AG09319 (cell line): Measurements from ENCODE around the gene SDHAF4.
"Not testable (repeated sequence)": the region's sequence is repeated elsewhere in the genome, so short reads cannot be mapped to it uniquely, and the experiment has no call there.

Source experiments
- DNase-seq: peaks from one replicate; pipeline ENCODE4 v3.0.0-alpha.2; 2010; ENCODE audit warnings: low read depth; ENCODE audit errors: extremely low read depth
- TF ChIP-seq, protein P1 (sequence below): IDR thresholded peaks from 2 replicates; pipeline ENCODE4 v1.5.1; 2011; ENCODE audit warnings: low read depth, mild to moderate bottlenecking, inconsistent platforms, low read length, moderate library complexity

Gene SDHAF4

DNA sequence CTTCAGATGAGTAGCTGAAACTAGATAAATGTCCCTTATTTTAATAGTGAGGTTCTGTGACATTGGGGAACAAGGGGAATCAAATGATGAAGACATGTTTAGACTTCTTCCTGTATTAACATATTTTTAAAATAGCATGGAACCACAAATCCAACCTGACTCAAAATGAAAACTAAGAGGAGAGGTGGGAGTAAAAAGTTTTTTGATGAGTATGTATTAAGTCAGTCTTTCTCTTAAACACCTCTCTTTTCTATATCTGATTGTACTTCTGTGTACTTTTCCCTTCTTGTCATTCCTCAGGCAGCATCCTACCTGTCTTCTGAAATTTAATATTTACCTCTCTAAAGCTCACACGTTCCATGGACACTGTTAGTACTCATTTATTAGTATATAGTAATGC lies 8.7 kb upstream of the SDHAF4 start:
- TF ChIP-seq, protein P1, sequence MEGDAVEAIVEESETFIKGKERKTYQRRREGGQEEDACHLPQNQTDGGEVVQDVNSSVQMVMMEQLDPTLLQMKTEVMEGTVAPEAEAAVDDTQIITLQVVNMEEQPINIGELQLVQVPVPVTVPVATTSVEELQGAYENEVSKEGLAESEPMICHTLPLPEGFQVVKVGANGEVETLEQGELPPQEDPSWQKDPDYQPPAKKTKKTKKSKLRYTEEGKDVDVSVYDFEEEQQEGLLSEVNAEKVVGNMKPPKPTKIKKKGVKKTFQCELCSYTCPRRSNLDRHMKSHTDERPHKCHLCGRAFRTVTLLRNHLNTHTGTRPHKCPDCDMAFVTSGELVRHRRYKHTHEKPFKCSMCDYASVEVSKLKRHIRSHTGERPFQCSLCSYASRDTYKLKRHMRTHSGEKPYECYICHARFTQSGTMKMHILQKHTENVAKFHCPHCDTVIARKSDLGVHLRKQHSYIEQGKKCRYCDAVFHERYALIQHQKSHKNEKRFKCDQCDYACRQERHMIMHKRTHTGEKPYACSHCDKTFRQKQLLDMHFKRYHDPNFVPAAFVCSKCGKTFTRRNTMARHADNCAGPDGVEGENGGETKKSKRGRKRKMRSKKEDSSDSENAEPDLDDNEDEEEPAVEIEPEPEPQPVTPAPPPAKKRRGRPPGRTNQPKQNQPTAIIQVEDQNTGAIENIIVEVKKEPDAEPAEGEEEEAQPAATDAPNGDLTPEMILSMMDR = no peak
- DNase-seq = no peak

DNA sequence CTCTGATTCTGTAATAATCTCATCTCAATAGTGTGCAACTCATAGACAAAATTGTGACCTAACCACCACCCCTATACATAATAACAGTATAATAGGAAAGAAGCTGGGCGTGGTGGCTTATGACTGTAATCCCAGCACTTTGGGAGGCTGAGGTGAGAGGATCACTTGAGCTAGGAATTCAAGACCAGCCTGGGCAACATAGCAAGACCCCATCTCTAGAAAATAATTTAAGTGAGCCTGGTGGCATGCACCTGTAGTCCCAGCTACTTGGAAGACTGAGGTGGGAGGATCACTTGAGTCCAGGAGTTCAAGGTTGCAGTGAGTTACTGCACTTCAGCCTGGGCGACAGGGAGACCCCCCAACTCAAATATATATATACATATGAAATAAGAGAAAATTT lies 4.3 kb upstream of the SDHAF4 start:
- not testable (repeated sequence) for DNase-seq

DNA sequence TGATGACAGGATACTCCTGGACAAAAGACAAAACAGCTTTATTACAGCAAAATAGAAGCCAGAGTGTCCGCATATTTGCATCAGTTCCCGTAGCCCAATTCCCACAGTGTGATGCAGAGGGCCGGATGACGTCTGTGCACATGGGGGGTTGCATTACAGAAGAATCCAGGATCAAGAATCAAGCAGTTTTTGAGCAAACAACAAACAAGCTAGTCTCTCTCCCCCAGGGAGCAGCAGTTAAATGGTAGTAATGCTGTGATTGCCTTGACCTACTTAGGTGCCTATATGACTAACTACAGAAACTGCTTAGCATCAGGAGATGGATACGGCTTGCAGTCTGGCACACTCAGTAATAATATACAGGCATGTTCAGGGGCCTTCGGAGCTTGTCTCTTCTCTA lies 3.2 kb upstream of the SDHAF4 start:
- TF ChIP-seq, protein P1 = no peak
- DNase-seq = no peak

DNA sequence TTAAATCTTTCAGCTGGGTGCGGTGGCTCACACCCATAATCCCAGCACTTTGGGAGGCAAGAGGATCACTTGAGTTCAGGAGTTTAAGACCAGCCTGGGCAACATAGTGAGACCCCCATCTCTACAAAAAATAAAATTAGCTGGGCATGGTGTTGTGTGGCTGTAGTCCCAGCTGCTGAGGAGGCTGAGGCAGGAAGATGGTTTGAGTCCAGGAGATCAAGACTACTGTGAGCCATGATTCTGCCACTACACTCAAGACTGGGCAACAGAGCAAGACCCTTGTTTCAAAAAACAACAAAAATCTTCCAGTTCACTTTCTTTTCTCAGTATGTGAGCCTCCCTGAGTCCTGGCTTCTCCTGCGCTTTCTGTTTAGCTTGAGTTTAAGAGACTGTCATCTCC lies 7.9 kb downstream of the SDHAF4 start:
- TF ChIP-seq, protein P1 = no peak
- no peak for DNase-seq

DNA sequence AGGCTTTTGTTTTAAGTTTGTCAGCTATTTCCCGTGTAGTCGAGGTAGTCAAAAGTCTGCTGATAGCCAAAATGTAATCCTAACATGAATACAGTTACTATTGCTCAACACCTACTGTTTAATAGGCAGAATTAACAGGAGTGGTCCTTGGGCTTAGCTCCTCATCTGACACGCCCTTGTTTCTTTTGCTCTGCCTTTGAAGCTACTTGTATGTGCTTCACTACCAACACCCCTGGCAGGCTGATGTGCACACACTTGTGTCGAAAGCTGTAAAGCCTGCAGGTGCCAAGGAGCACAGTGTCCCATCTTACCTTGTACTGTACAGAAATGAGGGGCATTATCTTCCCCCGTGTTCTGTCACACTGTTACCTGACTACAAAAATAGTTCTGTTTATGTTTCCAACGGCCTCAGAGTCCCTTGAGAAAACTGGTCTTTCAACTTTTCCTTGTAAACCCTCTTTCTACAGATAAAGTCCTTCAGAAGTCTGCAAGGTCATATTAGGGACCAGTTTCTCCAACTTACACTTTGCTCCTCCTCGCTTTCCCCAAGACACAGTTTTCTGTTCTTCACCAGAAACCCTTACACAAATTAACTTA lies 9.3 kb downstream of the SDHAF4 start:
- DNase-seq = no peak
- TF ChIP-seq, protein P1 = no peak

DNA sequence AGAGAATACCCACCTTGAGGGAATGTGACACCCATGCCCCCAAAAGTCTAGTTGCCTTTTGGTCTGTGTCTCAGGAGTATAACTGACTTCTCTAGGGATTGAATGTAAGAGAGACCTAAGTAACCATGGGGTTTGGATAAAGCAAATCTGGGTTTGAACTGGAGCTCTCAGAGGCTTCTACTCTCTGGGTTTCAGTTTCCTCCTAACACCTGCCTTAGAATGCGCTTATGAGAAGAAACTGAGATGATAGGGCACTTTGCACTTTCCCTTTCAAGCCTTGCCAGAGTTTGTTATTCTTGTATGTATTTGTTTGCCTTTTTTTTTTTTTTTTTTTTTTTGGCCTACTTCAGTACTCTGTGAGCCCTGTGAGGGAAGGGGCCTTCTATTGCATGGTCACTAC lies 19.4 kb downstream of the SDHAF4 start:
- DNase-seq = no peak
- TF ChIP-seq, protein P1 = no peak

DNA sequence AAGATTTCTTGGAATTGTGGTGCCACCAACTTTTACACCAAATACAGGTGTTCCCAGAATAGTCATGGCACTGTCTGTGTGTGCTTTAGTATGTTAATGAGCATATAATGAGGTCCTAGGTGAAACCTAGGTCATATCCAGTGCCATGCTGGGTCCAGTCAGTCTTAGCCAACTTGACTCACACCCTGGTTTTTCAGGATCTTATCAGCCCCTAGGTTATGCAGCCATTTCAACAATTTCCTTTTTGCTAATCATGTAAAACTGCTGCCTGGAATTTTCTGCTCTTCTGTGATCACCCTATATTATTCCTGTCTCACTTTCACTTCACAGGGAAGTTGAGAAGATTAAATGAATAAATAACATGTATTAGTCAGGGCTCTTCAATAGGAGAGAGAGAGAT lies 23.7 kb downstream of the SDHAF4 start:
- TF ChIP-seq, protein P1 = no peak
- DNase-seq = no peak

DNA sequence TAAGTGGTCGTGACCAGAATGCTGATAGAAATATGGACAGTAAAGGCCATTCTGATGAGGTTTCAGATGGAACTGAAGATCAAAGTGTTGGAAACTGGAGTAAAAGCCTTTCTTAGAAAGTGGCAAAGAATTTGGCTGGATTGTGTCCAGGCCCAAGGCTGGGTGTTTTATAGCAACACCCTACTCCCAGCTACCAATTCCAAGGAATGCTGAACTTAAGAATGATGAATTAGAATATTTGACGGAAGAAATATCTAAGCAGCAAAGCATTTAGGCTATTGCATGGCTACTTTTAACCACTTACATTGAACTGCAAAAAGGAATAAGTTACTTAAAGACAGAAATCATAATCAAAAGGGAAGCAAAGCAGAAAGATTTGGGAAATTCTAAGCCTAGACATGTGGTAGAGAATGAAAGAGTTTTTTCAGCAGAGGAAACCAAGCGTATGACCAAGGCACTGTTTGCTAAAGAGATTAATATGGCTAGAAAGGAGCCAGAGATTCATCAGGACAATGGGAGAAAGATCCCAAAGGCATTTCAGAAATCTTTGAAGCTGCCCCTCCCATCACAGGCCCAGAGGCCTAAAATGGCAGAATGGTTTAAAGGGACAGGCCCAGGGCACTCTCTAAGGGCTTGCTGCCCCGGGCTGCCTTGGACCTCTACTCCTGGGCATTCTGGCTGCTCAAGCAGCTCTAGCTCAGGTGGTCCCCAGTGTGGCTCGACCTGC lies 25.8 kb downstream of the SDHAF4 start:
- DNase-seq = no peak
- TF ChIP-seq, protein P1 = no peak
